AG04450 (cell line): ENCODE measurements around the gene BMP7. TPM values are rescaled to one million over a fixed set of nuclear protein-coding genes. Genes with fewer than 3 reads are reported as not detected.

Source experiments
- CTCF ChIA-PET: fragments of 300-600, 350-600 bp; formaldehyde crosslinking; extraction: SDS; loops from one replicate; lab custom pipeline; 2022; ENCODE audit warnings: antibody characterized with exemption, inconsistent platforms; lab: Charles Lee
- POLR2A ChIA-PET: fragments of 350-600 bp; formaldehyde crosslinking; extraction: SDS; loops from one replicate; lab custom pipeline; 2021; ENCODE audit warnings: antibody characterized with exemption, inconsistent platforms; lab: Yijun Ruan, JAX
- DNase-seq: peaks from one replicate; pipeline ENCODE4 v3.0.0-alpha.2; 2011; ENCODE audit warnings: low read depth, low spot score
- H3K27ac ChIP-seq: one replicate; pipeline ENCODE4 v1.5.1; 2012; ENCODE audit warnings: low read depth, low read length, control low read depth
- H3K27me3 ChIP-seq: one replicate; pipeline ENCODE4 v1.6.0; 2012; ENCODE audit warnings: low read length; ENCODE audit not compliant: control insufficient read depth, insufficient read depth
- H3K4me3 ChIP-seq: 2 replicates; pipeline ENCODE4 v1.5.1; 2011; ENCODE audit warnings: mild to moderate bottlenecking, low read depth, low read length, control low read depth
- H3K9me3 ChIP-seq: 2 replicates; pipeline ENCODE4 v1.5.1; 2012; ENCODE audit warnings: low read length; ENCODE audit not compliant: control insufficient read depth, insufficient read depth
- CTCF ChIP-seq: IDR thresholded peaks from 2 replicates; pipeline ENCODE4 v1.5.1; 2011; ENCODE audit warnings: low read depth, low read length, control low read depth, inconsistent platforms
- polyA plus RNA-seq: library from polyadenylated mRNA; depleted of rRNA; stranded (reverse); fragments of >200 nt; gene quantifications from 2 replicates; pipeline ENCODE4 v1.2.3, GENCODE V29; 2011

Gene BMP7
- polyA plus RNA-seq, 1 experiment: not detected

- H3K4me3 ChIP-seq: no peak overlapping the region
- H3K9me3 ChIP-seq: no peaks in the 10 kb centered on the region
- TF ChIP-seq CTCF: no peak
- ChIA-PET CTCF (no interaction called here), POLR2A (no interaction called here)
- no peak for DNase-seq
- no peak overlapping the region for H3K27ac ChIP-seq
- H3K27me3 ChIP-seq: no peaks in the 10 kb centered on the region
Measured at GRCh38 chr20:57251344-57251743, 15.1 kb downstream of the BMP7 start.

GRCh38 chr20:57250607-57251343 lies 15.7 kb downstream of the BMP7 start:
- H3K9me3 ChIP-seq: no peaks in the 10 kb centered on the region
- ChIA-PET CTCF (no interaction called here), POLR2A (no interaction called here)
- H3K4me3 ChIP-seq: no peak overlapping the region
- no peak for DNase-seq
- H3K27ac ChIP-seq: no peak overlapping the region
- no peaks in the 10 kb centered on the region for H3K27me3 ChIP-seq
- TF ChIP-seq CTCF: no peak

GRCh38 chr20:57249772-57250171 lies 16.7 kb downstream of the BMP7 start:
- CTCF ChIA-PET: no interaction called here
- no peak for TF ChIP-seq CTCF
- H3K27me3 ChIP-seq: no peaks in the 10 kb centered on the region
- POLR2A ChIA-PET: no interaction called here
- no peak overlapping the region for H3K27ac ChIP-seq
- DNase-seq: no peak
- H3K9me3 ChIP-seq: no peaks in the 10 kb centered on the region
- H3K4me3 ChIP-seq: no peak overlapping the region

- Histone ChIP-seq H3K4me3 (no peak overlapping the region), H3K9me3 (no peaks in the 10 kb centered on the region), H3K27me3 (no peaks in the 10 kb centered on the region), H3K27ac (no peak overlapping the region)
- POLR2A ChIA-PET: no interaction called here
- no peak for DNase-seq
- TF ChIP-seq CTCF: no peak
- CTCF ChIA-PET: no interaction called here
Measured at GRCh38 chr20:57249073-57249472, 17.4 kb downstream of the BMP7 start.

- TF ChIP-seq CTCF: no peak
- no peak for DNase-seq
- H3K9me3 ChIP-seq: no peaks in the 10 kb centered on the region
- H3K27me3 ChIP-seq: no peaks in the 10 kb centered on the region
- ChIA-PET CTCF (no interaction called here), POLR2A (no interaction called here)
- no peak overlapping the region for H3K4me3 ChIP-seq
- H3K27ac ChIP-seq: no peak overlapping the region
Measured at GRCh38 chr20:57248132-57248797, 18.2 kb downstream of the BMP7 start.
